Measurements from ENCODE around the gene TMED3. TPM values are rescaled to one million over a fixed set of nuclear protein-coding genes. Genes with fewer than 3 reads are reported as not detected.
A peak's percentile ranks its signal among the peaks of the same experiment; 100 is the strongest.

The TMED3 gene
- total RNA-seq, 1 experiment from 2014 or later, result 58.6 TPM

- Histone ChIP-seq H3K36me3 (ENCODE audit: low read depth) (no peaks in the 10 kb centered on the region), H3K4me1 (replicated peaks; ENCODE audit: insufficient read depth) (peaks cover 17% of the 10 kb centered on the region), H3K79me2 (ENCODE audit: low read depth) (no peaks in the 10 kb centered on the region), H3K27ac (no peak overlapping the region), H2AFZ (no peak overlapping the region), H3K4me2 (0 out of 2 replicates have a peak overlapping the region, but pooled peaks have one; percentile 40), H3K9me2 (ENCODE audit: insufficient read depth) (no peaks in the 10 kb centered on the region), H3F3A (ENCODE audit: insufficient read depth, low read depth) (no peaks in the 10 kb centered on the region), H3K9me3 (ENCODE audit: insufficient read depth, low read depth) (no peaks in the 10 kb centered on the region), H4K20me1 (ENCODE audit: insufficient read depth) (no peaks in the 10 kb centered on the region), H3K4me3 (no peak overlapping the region), H3K27me3 (ENCODE audit: insufficient read depth, low read depth) (peaks cover 7% of the 10 kb centered on the region; the same call in 1 of the 2 replicates)
- CTCF ChIA-PET, result no interaction called here
- DNase-seq, result no peak
- no TSS peak for BruUV-seq (replicated peaks)
- intact Hi-C loops (cut with micrococcal nuclease; ENCODE audit: unreplicated experiment), result no loop called here
- POLR2A ChIA-PET (ENCODE audit: unreplicated experiment), result interaction anchor here (0.7 kb wide), 1 partner anchor 727 kb away, joined by 3 read pairs; no protein-coding TSS in a partner anchor
- TF ChIP-seq, protein P1, sequence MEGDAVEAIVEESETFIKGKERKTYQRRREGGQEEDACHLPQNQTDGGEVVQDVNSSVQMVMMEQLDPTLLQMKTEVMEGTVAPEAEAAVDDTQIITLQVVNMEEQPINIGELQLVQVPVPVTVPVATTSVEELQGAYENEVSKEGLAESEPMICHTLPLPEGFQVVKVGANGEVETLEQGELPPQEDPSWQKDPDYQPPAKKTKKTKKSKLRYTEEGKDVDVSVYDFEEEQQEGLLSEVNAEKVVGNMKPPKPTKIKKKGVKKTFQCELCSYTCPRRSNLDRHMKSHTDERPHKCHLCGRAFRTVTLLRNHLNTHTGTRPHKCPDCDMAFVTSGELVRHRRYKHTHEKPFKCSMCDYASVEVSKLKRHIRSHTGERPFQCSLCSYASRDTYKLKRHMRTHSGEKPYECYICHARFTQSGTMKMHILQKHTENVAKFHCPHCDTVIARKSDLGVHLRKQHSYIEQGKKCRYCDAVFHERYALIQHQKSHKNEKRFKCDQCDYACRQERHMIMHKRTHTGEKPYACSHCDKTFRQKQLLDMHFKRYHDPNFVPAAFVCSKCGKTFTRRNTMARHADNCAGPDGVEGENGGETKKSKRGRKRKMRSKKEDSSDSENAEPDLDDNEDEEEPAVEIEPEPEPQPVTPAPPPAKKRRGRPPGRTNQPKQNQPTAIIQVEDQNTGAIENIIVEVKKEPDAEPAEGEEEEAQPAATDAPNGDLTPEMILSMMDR (conservative IDR thresholded peaks at IDR 0.05), result no peak
- TF ChIP-seq EZH2 (IDR thresholded peaks at IDR 0.05; ENCODE audit: low read depth), result no peak
Measured at GRCh38 chr15:79265987-79266579, 44.8 kb upstream of the TMED3 start.

DNA sequence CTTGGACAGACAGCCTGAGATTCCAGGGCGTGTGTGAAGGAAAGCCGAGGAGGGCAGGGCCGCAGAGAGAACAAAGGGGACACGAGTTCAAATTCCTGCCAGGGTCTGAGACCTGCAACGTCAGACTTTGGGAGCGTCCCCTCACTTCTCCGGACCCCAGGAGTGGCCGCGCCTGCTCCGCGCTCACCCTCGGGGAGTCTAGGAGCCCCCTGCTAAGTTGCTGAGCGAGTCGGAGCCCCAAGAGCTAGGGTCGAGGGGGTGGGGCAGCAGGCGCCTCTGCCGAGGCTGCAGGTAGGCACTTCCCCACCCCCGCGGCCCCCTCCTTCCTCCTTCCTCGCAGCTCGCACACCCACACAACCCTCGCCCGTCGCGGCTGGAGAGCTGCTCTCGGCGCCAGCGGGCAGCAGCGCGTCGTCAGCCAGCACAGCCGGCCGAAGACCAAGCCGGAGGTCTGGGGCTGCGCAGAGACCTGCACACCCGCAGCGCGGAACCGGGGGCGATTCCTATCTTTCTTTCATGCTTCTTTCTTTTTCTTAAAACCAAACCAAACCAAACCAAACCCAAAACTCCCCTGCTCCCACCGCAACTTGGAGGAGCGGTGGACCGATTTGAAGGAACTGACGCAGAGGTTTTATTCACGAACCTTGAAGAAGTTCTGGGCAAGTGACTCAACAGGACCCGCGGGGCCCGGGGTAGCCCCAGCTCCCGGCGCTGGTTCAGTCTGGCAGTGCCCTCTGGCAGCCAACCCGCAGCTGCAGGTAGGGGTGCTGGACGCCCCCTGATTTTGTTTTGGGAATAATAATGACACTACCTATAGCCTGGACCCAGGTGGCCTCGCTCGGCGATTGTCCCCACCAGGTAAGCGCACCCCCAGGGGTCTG lies 28.3 kb upstream of the TMED3 start, which contains the start of gene ANKRD34C:
Gene ANKRD34C (plus strand): TSS at position 352 of the 881 bp plus-strand sequence. CDS start 10,563 bp downstream, outside the sequence.
- TF ChIP-seq, protein P1 (conservative IDR thresholded peaks at IDR 0.05), result no peak
- no peak for TF ChIP-seq EZH2 (IDR thresholded peaks at IDR 0.05; ENCODE audit: low read depth)

DNA sequence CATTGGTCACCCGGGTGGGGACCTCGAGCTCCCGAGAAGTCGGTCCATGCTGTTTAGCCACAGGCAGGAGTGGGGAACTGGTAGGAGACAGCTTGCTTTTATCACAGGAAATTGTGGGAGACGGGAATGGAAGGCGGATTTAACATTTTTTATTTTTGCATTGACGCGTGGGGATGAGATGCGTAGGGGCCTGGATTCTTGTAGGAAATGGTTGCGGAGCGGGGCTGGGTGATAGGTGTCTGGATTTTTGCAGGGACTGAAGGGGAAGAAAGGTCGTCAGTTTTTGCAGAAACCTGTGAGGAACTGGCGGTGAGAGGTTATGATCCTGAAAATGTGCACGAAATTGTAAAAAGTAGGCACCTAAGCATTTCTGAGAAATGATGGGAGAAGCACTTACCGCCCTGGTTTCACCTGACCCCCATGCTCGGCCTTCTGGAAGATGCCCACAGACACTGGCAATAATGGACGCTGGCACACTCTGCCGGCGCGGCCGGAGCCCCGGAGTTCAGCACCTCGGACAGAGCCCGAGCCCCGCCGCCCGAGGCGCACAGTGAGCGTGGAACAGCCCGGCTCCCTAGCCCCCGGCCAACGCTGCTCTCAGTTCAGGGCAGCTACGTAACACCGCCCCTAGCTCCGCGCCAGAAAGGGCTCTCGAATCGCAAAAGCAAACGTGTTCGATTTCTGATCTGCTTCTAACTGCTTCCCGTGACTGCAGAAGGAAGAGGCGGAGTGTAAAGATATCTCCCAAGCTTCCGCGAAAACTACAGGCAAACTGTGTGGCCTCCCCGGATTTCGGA lies 27.5 kb upstream of the TMED3 start:
- Histone ChIP-seq H3K79me2 (ENCODE audit: low read depth) (no peaks in the 10 kb centered on the region), H3K4me2 (no peak overlapping the region), H3K4me3 (no peak overlapping the region), H2AFZ (no peak overlapping the region), H3K4me1 (replicated peaks; ENCODE audit: insufficient read depth) (no peaks in the 10 kb centered on the region), H3K9me2 (ENCODE audit: insufficient read depth) (no peaks in the 10 kb centered on the region; the same call in 1 of the 2 replicates), H3K36me3 (ENCODE audit: low read depth) (no peaks in the 10 kb centered on the region), H4K20me1 (ENCODE audit: insufficient read depth) (no peaks in the 10 kb centered on the region), H3K9me3 (ENCODE audit: insufficient read depth, low read depth) (no peaks in the 10 kb centered on the region), H3K27me3 (ENCODE audit: insufficient read depth, low read depth) (peaks cover 83% of the 10 kb centered on the region), H3K27ac (no peak overlapping the region), H3F3A (ENCODE audit: insufficient read depth, low read depth) (no peaks in the 10 kb centered on the region)
- no peak for TF ChIP-seq EZH2 (IDR thresholded peaks at IDR 0.05; ENCODE audit: low read depth)
- TF ChIP-seq, protein P1 (conservative IDR thresholded peaks at IDR 0.05), result no peak
- BruUV-seq (replicated peaks), result no TSS peak
- CTCF ChIA-PET, result no interaction called here
- intact Hi-C loops (cut with micrococcal nuclease; ENCODE audit: unreplicated experiment), result no loop called here
- POLR2A ChIA-PET (ENCODE audit: unreplicated experiment), result no interaction called here
- DNase-seq, result peak in 1 of 2 experiments; percentile 25

More for the DNA sequence above, 28.3 kb upstream of the TMED3 start, which contains the start of gene ANKRD34C:
- no peak within 1 kb of the TSS for H3K4me3 ChIP-seq
- H4K20me1 ChIP-seq (ENCODE audit: insufficient read depth), result no peaks in the 10 kb centered on the region
- ChIA-PET POLR2A (ENCODE audit: unreplicated experiment) (no interaction called here), CTCF (no interaction called here)
- H3K27ac ChIP-seq, result no peak within 1 kb of the TSS
- H3K79me2 ChIP-seq (ENCODE audit: low read depth), result no peaks in the 10 kb centered on the region
- BruUV-seq (replicated peaks), result no TSS peak
- no peaks in the 10 kb centered on the region for H3F3A ChIP-seq (ENCODE audit: insufficient read depth, low read depth)
- peaks cover 77% of the 10 kb centered on the region for H3K27me3 ChIP-seq (ENCODE audit: insufficient read depth, low read depth)
- H3K9me3 ChIP-seq (ENCODE audit: insufficient read depth, low read depth), result no peaks in the 10 kb centered on the region
- H3K4me2 ChIP-seq, result no peak within 1 kb of the TSS
- no peaks in the 10 kb centered on the region for H3K36me3 ChIP-seq (ENCODE audit: low read depth)
- intact Hi-C loops (cut with micrococcal nuclease; ENCODE audit: unreplicated experiment), result no loop called here
- no peaks in the 10 kb centered on the region; the same call in 1 of the 2 replicates for H3K9me2 ChIP-seq (ENCODE audit: insufficient read depth)
- no peaks in the 10 kb centered on the region for H3K4me1 ChIP-seq (replicated peaks; ENCODE audit: insufficient read depth)
- DNase-seq, result no peak
- no peak within 1 kb of the TSS for H2AFZ ChIP-seq

Measured in PC-9 (cell line).